H1 (cell line): Measurements from ENCODE around the gene FKBP8. TPM values are rescaled to one million over a fixed set of nuclear protein-coding genes. Genes with fewer than 3 reads are reported as not detected.

Experiments
- SP4 ChIP-seq: IDR thresholded peaks from 2 replicates; pipeline ENCODE4 v1.6.1; 2012; ENCODE audit warnings: low read length, inconsistent platforms
- polyA plus RNA-seq, 7 experiments: library from polyadenylated mRNA; depleted of rRNA in 3 of 7; stranded (reverse) in 5 of 7; unstranded in 2 of 7; fragments of >200 nt in 5 of 7; fragments of 200-250 nt in 2 of 7; gene quantifications; 1 replicate in 5 of 7; 2 replicates in 1 of 7; 4 replicates in 1 of 7; pipeline versions ENCODE4 v1.2.1 to v1.2.3, GENCODE V29; 2011 to 2013; ENCODE audit warnings: missing spikeins in 2 of 7, mixed read lengths in 2 of 7
- total RNA-seq: library from RNA; stranded (reverse); fragmentation: NEBNext Ultra II Directional; extraction: Animal tissue kit (Norgen Biotek cat#: 25700); gene quantifications from 2 replicates; pipeline ENCODE4 v1.2.1, GENCODE V29; 2021
- TF ChIP-seq, protein P1 (sequence below): IDR thresholded peaks from 2 replicates; pipeline ENCODE4 v1.6.1; 2012; ENCODE audit warnings: low read length, inconsistent platforms

The FKBP8 gene
- total and polyA plus RNA-seq, 2 of the 8 experiments (the other 6 are each of a cell fraction or from before 2014, with no cell fraction given) = 264 to 309 TPM

DNA sequence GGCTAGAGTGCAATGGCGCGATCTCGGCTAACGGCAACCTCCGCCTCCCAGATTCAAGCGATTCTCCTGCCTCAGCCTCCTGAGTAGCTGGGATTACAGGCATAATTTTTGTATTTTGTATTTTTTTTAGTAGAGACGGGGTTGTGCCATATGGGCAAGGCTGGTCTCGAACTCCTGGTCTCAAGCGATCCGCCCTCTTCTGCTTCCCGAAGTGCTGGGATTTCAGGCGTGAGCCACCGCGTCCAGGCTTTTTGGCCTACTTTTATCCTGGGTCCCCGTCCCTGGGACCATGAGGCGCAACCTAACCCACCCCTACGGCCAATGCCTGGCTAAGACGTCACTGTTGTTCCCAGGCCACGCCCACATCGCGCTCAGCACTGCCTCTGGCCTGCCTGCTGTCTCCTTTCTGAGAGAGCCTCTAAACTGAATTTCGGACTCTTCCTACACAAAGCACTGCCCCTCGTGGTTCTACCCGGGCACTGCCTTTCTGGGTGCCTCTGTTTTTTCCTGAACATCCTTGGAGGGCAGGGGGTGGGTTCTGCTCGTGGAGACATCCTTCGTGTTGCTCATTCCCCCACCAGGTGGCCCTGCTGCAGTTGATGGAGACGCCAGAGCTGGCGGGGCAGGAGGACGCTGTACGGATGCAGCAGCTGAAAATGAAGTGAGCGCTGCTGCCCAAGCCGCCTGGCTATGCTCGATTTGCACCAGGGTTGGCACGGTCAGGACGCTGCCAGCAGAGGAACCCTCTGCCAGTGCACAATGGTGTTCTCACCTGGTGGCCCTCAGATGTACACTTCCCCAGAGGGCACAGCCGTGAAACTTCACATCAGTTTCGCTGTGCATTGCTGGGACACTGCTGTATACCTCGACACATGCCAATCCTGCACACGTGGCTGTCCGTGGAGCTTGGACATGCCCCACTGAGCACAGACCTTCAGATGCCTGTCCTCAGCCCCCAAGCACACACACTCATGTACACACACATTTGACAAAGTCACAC is 47.2 kb upstream of the FKBP8 start (continued):
- TF ChIP-seq, protein P1, sequence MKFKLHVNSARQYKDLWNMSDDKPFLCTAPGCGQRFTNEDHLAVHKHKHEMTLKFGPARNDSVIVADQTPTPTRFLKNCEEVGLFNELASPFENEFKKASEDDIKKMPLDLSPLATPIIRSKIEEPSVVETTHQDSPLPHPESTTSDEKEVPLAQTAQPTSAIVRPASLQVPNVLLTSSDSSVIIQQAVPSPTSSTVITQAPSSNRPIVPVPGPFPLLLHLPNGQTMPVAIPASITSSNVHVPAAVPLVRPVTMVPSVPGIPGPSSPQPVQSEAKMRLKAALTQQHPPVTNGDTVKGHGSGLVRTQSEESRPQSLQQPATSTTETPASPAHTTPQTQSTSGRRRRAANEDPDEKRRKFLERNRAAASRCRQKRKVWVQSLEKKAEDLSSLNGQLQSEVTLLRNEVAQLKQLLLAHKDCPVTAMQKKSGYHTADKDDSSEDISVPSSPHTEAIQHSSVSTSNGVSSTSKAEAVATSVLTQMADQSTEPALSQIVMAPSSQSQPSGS = 0 out of 2 replicates have a peak, but pooled peaks have one; percentile 37
- TF ChIP-seq SP4 = peak; percentile 58; the same call in 1 of the 2 replicates
